Activated naive CD4-positive, alpha-beta T cell treated with anti-CD3 and anti-CD28 coated beads, Interleukin-2, amount 50 U/mL, for 24 hours (primary cell): ENCODE measurements around the gene RER1.

Source experiments
- H3K27ac Mint-ChIP-seq: one replicate; pipeline ENCODE4 v1.8.0; 2021; ENCODE audit warnings: mild to moderate bottlenecking, mixed read lengths
- H3K27me3 Mint-ChIP-seq: one replicate; pipeline ENCODE4 v1.8.0; 2021; ENCODE audit warnings: mixed read lengths
- H3K36me3 Mint-ChIP-seq: one replicate; pipeline ENCODE4 v1.8.0; 2021; ENCODE audit warnings: mixed read lengths
- H3K4me1 Mint-ChIP-seq: one replicate; pipeline ENCODE4 v1.8.0; 2021; ENCODE audit warnings: mixed read lengths
- H3K4me3 Mint-ChIP-seq: one replicate; pipeline ENCODE4 v1.8.0; 2021; ENCODE audit warnings: mild to moderate bottlenecking, mixed read lengths
- H3K9me3 Mint-ChIP-seq: one replicate; pipeline ENCODE4 v1.8.0; 2021; ENCODE audit warnings: mixed read lengths

The RER1 gene

GRCh38 chr1:2379733-2380404 is 11.8 kb upstream of the RER1 start:
- no peak overlapping the region for H3K27ac Mint-ChIP-seq
- H3K4me3 Mint-ChIP-seq: no peak overlapping the region
- H3K4me1 Mint-ChIP-seq: no peaks in the 10 kb centered on the region
- H3K27me3 Mint-ChIP-seq: no peaks in the 10 kb centered on the region
- H3K9me3 Mint-ChIP-seq: no peaks in the 10 kb centered on the region
- H3K36me3 Mint-ChIP-seq: no peaks in the 10 kb centered on the region

GRCh38 chr1:2380816-2381591 is 10.6 kb upstream of the RER1 start:
- Mint-ChIP-seq H3K9me3 (no peaks in the 10 kb centered on the region), H3K4me1 (no peaks in the 10 kb centered on the region), H3K4me3 (no peak overlapping the region), H3K36me3 (no peaks in the 10 kb centered on the region), H3K27ac (no peak overlapping the region), H3K27me3 (no peaks in the 10 kb centered on the region)

- H3K9me3 Mint-ChIP-seq: no peaks in the 10 kb centered on the region
- no peak overlapping the region for H3K27ac Mint-ChIP-seq
- H3K4me1 Mint-ChIP-seq: no peaks in the 10 kb centered on the region
- H3K4me3 Mint-ChIP-seq: no peak overlapping the region
- no peaks in the 10 kb centered on the region for H3K36me3 Mint-ChIP-seq
- H3K27me3 Mint-ChIP-seq: no peaks in the 10 kb centered on the region
These were observed 9.7 kb upstream of the RER1 start for GRCh38 chr1:2381741-2382620.

- no peaks in the 10 kb centered on the region for H3K36me3 Mint-ChIP-seq
- no peaks in the 10 kb centered on the region for H3K27me3 Mint-ChIP-seq
- no peak overlapping the region for H3K27ac Mint-ChIP-seq
- H3K4me1 Mint-ChIP-seq: no peaks in the 10 kb centered on the region
- no peak overlapping the region for H3K4me3 Mint-ChIP-seq
- no peaks in the 10 kb centered on the region for H3K9me3 Mint-ChIP-seq
These were observed 8.8 kb upstream of the RER1 start for GRCh38 chr1:2382621-2383361.

GRCh38 chr1:2383576-2383975 is 8.1 kb upstream of the RER1 start:
- no peaks in the 10 kb centered on the region for H3K4me1 Mint-ChIP-seq
- H3K4me3 Mint-ChIP-seq: no peak overlapping the region
- no peaks in the 10 kb centered on the region for H3K36me3 Mint-ChIP-seq
- no peak overlapping the region for H3K27ac Mint-ChIP-seq
- H3K9me3 Mint-ChIP-seq: no peaks in the 10 kb centered on the region
- no peaks in the 10 kb centered on the region for H3K27me3 Mint-ChIP-seq

GRCh38 chr1:2384130-2384860 is 7.3 kb upstream of the RER1 start:
- H3K9me3 Mint-ChIP-seq: no peaks in the 10 kb centered on the region
- no peaks in the 10 kb centered on the region for H3K36me3 Mint-ChIP-seq
- H3K4me3 Mint-ChIP-seq: no peak overlapping the region
- H3K27ac Mint-ChIP-seq: no peak overlapping the region
- no peaks in the 10 kb centered on the region for H3K27me3 Mint-ChIP-seq
- H3K4me1 Mint-ChIP-seq: no peaks in the 10 kb centered on the region

GRCh38 chr1:2384941-2385481 is 6.6 kb upstream of the RER1 start:
- Mint-ChIP-seq H3K36me3 (no peaks in the 10 kb centered on the region), H3K9me3 (no peaks in the 10 kb centered on the region), H3K4me3 (no peak overlapping the region), H3K27me3 (no peaks in the 10 kb centered on the region), H3K4me1 (peaks cover 3% of the 10 kb centered on the region), H3K27ac (no peak overlapping the region)

- no peak overlapping the region for H3K4me3 Mint-ChIP-seq
- H3K36me3 Mint-ChIP-seq: no peaks in the 10 kb centered on the region
- no peaks in the 10 kb centered on the region for H3K27me3 Mint-ChIP-seq
- H3K27ac Mint-ChIP-seq: no peak overlapping the region
- no peaks in the 10 kb centered on the region for H3K9me3 Mint-ChIP-seq
- peaks cover 6% of the 10 kb centered on the region for H3K4me1 Mint-ChIP-seq
These were observed 5.9 kb upstream of the RER1 start for GRCh38 chr1:2385606-2386280.

- H3K4me3 Mint-ChIP-seq: no peak overlapping the region
- H3K9me3 Mint-ChIP-seq: no peaks in the 10 kb centered on the region
- no peaks in the 10 kb centered on the region for H3K27me3 Mint-ChIP-seq
- H3K4me1 Mint-ChIP-seq: peaks cover 6% of the 10 kb centered on the region
- H3K36me3 Mint-ChIP-seq: no peaks in the 10 kb centered on the region
- H3K27ac Mint-ChIP-seq: no peak overlapping the region
These were observed 4.7 kb upstream of the RER1 start for GRCh38 chr1:2386636-2387611.

GRCh38 chr1:2388004-2388913 is 3.4 kb upstream of the RER1 start:
- Mint-ChIP-seq H3K9me3 (no peaks in the 10 kb centered on the region), H3K36me3 (peaks cover 1% of the 10 kb centered on the region), H3K4me3 (no peak overlapping the region), H3K27ac (no peak overlapping the region), H3K4me1 (peaks cover 17% of the 10 kb centered on the region), H3K27me3 (no peaks in the 10 kb centered on the region)

GRCh38 chr1:2389644-2390043 is 2.0 kb upstream of the RER1 start:
- peak overlapping the region; percentile 83 for H3K4me3 Mint-ChIP-seq
- H3K27me3 Mint-ChIP-seq: no peaks in the 10 kb centered on the region

GRCh38 chr1:2391931-2392509 is 379 bp downstream of the RER1 start:
- Mint-ChIP-seq H3K27ac (peak overlapping the region; percentile 92), H3K36me3 (peaks cover 1% of the 10 kb centered on the region), H3K9me3 (no peaks in the 10 kb centered on the region), H3K4me1 (peaks cover 36% of the 10 kb centered on the region), H3K27me3 (no peaks in the 10 kb centered on the region), H3K4me3 (peak overlapping the region; percentile 92)

More at GRCh38 chr1:2389644-2390043, 2.0 kb upstream of the RER1 start:
- H3K36me3 Mint-ChIP-seq: peaks cover 1% of the 10 kb centered on the region
- H3K9me3 Mint-ChIP-seq: no peaks in the 10 kb centered on the region
- H3K27ac Mint-ChIP-seq: no peak overlapping the region
- H3K4me1 Mint-ChIP-seq: peaks cover 31% of the 10 kb centered on the region
